ENCODE measurements around the gene IFNAR2. TPM values are rescaled to one million over a fixed set of nuclear protein-coding genes. Genes with fewer than 3 reads are reported as not detected.

Gene IFNAR2
- total RNA-seq, 2 donors from 2014 or later, result 12.2 to 12.9 TPM

DNA sequence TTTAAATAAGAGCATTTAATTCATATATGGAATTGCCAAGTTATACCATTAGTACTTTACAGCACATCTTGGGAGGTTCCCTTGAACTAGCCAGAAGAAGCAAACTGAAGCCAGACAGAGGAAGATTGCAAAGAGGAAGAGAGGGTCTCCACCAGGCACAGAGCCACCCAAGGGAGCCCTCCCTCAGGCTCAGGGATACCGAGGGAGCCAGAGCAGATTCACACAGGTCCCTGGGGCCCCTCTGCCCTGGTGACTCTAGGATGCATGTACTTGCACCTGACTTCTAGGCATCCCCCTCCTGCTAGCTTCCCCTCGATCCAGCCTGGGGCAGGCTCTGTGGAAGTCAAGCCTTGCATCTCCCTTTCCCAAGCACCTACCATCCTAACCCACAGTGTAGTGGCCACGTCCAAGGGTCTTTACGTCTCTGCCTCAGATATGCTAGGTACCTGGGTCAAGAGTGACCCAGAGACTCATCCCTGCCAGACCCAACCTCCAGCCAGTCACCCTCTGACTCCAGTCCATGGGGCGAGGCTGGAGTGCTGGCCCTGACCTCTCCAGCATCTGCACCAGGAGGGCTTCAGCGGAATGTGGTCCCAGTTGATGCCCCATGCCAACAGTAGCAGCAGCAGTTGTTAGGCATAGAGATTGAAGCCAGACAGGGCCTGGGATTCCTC lies 6.4 kb downstream of the IFNAR2 start:
- ATAC-seq, result no peak
- intact Hi-C loops (cut with DNase I), result no loop called here

DNA sequence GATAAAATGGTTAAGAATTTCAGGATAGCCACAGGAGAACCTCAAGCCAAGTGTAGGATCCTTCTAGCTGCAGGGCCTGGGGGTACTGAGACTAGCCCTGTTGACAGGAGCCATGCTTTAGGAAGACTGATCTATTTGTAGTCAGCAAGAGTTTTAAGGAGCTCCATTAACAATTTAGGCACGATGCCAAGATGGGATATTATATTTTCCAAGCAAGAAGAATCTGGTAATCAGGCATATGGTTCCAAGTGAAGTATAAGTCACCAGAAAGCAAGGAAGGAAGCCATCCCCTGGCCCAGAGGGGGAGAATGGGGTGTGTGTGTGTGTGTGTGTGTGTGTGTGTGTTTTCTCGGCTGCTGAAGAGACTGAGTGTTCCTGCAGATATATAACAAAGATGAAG lies 7.0 kb downstream of the IFNAR2 start:
- no peak overlapping the region for H3K4me3 ChIP-seq
- no peaks in the 10 kb centered on the region for H3K27me3 ChIP-seq
- DNase-seq (no peak), ATAC-seq (no peak)
- H3K4me1 ChIP-seq, result peaks cover 4% of the 10 kb centered on the region
- H3K36me3 ChIP-seq (replicated peaks in 1 of 2; ENCODE audit: insufficient read depth in 1 of 2, low read depth in 2 of 2), result no peaks in the 10 kb centered on the region
- no peak overlapping the region for H3K27ac ChIP-seq
- intact Hi-C loops (cut with DNase I), result no loop called here
- no peaks in the 10 kb centered on the region for H3K9me3 ChIP-seq
- WGBS, 2 donors, result 62 to 87% methylated on average over 2 of the region's 2 CpGs
- TF ChIP-seq POLR2A (IDR thresholded peaks at IDR 0.05), result no peak
- TF ChIP-seq, protein P1, sequence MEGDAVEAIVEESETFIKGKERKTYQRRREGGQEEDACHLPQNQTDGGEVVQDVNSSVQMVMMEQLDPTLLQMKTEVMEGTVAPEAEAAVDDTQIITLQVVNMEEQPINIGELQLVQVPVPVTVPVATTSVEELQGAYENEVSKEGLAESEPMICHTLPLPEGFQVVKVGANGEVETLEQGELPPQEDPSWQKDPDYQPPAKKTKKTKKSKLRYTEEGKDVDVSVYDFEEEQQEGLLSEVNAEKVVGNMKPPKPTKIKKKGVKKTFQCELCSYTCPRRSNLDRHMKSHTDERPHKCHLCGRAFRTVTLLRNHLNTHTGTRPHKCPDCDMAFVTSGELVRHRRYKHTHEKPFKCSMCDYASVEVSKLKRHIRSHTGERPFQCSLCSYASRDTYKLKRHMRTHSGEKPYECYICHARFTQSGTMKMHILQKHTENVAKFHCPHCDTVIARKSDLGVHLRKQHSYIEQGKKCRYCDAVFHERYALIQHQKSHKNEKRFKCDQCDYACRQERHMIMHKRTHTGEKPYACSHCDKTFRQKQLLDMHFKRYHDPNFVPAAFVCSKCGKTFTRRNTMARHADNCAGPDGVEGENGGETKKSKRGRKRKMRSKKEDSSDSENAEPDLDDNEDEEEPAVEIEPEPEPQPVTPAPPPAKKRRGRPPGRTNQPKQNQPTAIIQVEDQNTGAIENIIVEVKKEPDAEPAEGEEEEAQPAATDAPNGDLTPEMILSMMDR (IDR thresholded peaks at IDR 0.05), result no peak

More for the DNA sequence above, 6.4 kb downstream of the IFNAR2 start:
- no peaks in the 10 kb centered on the region for H3K9me3 ChIP-seq
- H3K27me3 ChIP-seq, result no peaks in the 10 kb centered on the region
- peaks cover 10% of the 10 kb centered on the region for H3K4me1 ChIP-seq
- no peak overlapping the region for H3K4me3 ChIP-seq
- TF ChIP-seq, protein P1 (IDR thresholded peaks at IDR 0.05), result no peak
- TF ChIP-seq POLR2A (IDR thresholded peaks at IDR 0.05), result no peak
- H3K27ac ChIP-seq, result no peak overlapping the region
- no peak for DNase-seq
- WGBS, 2 donors, result 91 to 100% methylated on average over 1 to 6 of the region's 6 CpGs
- H3K36me3 ChIP-seq (replicated peaks in 1 of 2; ENCODE audit: insufficient read depth in 1 of 2, low read depth in 2 of 2), result no peaks in the 10 kb centered on the region

DNA sequence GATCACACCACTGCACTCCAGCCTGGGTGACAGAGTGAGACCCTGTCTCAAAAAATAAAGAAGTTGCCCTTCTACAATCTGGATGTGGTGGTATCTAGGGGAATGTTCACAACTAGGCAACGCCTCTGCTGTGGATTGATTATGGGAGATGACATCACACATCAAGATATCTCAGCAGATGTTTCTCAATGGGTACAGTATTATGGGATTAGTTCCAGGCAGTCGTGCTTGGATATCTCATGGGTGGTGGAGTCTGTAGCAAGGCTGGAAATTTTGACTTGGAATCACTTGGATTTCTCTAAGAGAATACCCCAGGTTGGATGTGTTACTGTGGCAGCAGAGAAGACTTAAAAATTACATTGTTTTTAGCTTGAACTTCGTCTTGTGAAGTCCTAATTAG lies 7.7 kb downstream of the IFNAR2 start:
- no peaks in the 10 kb centered on the region for H3K4me1 ChIP-seq
- H3K9me3 ChIP-seq, result no peaks in the 10 kb centered on the region
- no peak for DNase-seq
- ATAC-seq, result no peak
- TF ChIP-seq POLR2A (IDR thresholded peaks at IDR 0.05), result no peak
- TF ChIP-seq, protein P1 (IDR thresholded peaks at IDR 0.05), result no peak
- no peak overlapping the region for H3K4me3 ChIP-seq
- WGBS, 2 donors, result 83 to 86% methylated on average over 3 of the region's 3 CpGs
- no peaks in the 10 kb centered on the region for H3K36me3 ChIP-seq (replicated peaks in 1 of 2; ENCODE audit: insufficient read depth in 1 of 2, low read depth in 2 of 2)
- H3K27ac ChIP-seq, result no peak overlapping the region
- intact Hi-C loops (cut with DNase I), result no loop called here
- no peaks in the 10 kb centered on the region for H3K27me3 ChIP-seq

DNA sequence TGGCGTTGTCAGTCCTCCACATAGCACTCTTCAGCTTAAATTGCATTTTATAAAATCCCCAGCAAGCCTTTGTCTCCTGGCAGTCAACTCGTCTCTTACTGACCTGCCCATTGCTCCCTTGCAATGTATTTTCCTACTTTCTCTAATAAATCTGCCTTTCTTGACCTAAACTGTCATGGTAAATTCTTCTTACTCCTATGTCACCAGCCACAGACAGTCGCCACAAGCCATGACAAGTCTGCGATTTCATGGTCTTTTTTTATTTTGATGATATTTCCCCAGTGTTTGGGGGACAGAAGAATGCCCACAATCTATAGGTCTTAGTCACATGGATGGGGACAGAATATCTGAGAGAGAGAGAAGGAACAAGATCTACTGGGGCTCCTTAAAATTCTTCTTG lies 8.4 kb downstream of the IFNAR2 start:
- no peaks in the 10 kb centered on the region for H3K36me3 ChIP-seq (replicated peaks in 1 of 2; ENCODE audit: insufficient read depth in 1 of 2, low read depth in 2 of 2)
- no peaks in the 10 kb centered on the region for H3K9me3 ChIP-seq
- no peak for ATAC-seq
- 80 to 89% methylated on average over 4 of the region's 4 CpGs for WGBS, 2 donors
- no peaks in the 10 kb centered on the region for H3K27me3 ChIP-seq
- H3K4me3 ChIP-seq, result no peak overlapping the region
- intact Hi-C loops (cut with DNase I), result no loop called here
- no peak for DNase-seq
- no peak overlapping the region for H3K27ac ChIP-seq
- no peaks in the 10 kb centered on the region for H3K4me1 ChIP-seq
- TF ChIP-seq POLR2A (IDR thresholded peaks at IDR 0.05), result no peak
- TF ChIP-seq, protein P1 (IDR thresholded peaks at IDR 0.05), result no peak
